Brain microvascular endothelial cell (primary cell): Measurements from ENCODE around the gene CNKSR3.

Experiments used
- DNase-seq: peaks from one replicate; pipeline ENCODE4 v3.0.0-alpha.2; 2020
- H3K27ac ChIP-seq: fragments of 250-450 bp; sonication (Bioruptor Pico); 2 replicates; pipeline ENCODE4 v1.5.1; 2020; ENCODE audit warnings: mild to moderate bottlenecking, moderate library complexity
- H3K27me3 ChIP-seq: fragments of 250-450 bp; sonication (Bioruptor Pico); replicated peaks from 2 replicates; pipeline ENCODE4 v1.5.1; 2020; ENCODE audit warnings: mild to moderate bottlenecking
- H3K36me3 ChIP-seq: fragments of 250-450 bp; sonication (Bioruptor Pico); replicated peaks from 2 replicates; pipeline ENCODE4 v1.5.1; 2020; ENCODE audit warnings: mild to moderate bottlenecking
- H3K4me3 ChIP-seq: 2 replicates; pipeline ENCODE4 v1.5.1; 2011; ENCODE audit warnings: low read depth, mild to moderate bottlenecking, control low read depth, low read length, moderate library complexity
- CTCF ChIP-seq: IDR thresholded peaks from 2 replicates; pipeline ENCODE4 v1.5.1; 2011; ENCODE audit warnings: low read depth, mild to moderate bottlenecking, moderate library complexity, low read length, control low read depth, inconsistent platforms; ENCODE audit errors: missing control alignments
- in situ Hi-C: cut with HindIII; loops from 2 replicates; pipeline ENCODE4 v1.10.0; 2017; ENCODE audit warnings: low sequenced_read_pairs, low pct_ligation_motif_present

The CNKSR3 gene

DNA sequence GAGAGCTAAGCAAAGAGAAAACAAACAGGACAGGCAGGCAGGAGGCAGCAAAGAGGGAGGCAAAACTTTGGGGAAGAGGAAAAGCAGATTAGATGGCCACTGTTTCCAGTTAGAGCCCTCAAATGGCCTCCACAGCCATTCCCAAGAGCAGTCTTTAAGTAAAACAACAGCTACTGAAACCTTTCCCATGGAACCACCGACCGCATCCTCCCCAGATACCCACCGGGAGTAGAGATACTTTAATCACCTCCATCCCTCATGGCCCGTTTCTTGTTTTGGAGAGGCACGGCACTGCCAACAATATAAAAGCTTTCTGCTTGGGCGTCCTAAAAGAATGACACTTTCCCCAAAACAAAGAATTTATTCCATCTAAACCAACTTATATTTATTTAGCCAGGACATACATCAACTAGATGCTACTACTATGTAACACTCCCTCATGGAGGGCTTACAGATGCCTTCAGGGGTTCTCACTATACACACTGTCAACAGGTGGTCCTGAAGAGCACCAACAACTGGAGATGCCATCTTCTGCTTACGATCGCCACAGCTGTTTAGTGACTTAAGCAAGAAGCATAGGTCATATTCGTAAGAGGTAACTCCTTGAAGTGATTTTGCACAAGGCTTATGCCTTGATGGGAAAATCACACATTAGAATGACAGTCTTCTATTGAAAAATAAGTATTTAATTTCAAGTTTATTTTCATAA lies 43.4 kb downstream of the CNKSR3 start:
- in situ Hi-C loops = no loop called here
- no peak for TF ChIP-seq CTCF
- H3K36me3 ChIP-seq = no peaks in the 10 kb centered on the region

GRCh38 chr6:154466139-154466538 lies 44.3 kb downstream of the CNKSR3 start:
- no peak for DNase-seq
- H3K27ac ChIP-seq = no peak overlapping the region
- no peaks in the 10 kb centered on the region for H3K36me3 ChIP-seq
- no peaks in the 10 kb centered on the region for H3K27me3 ChIP-seq
- in situ Hi-C loops = no loop called here
- no peak overlapping the region for H3K4me3 ChIP-seq
- TF ChIP-seq CTCF = no peak

More for the DNA sequence above, 43.4 kb downstream of the CNKSR3 start:
- Histone ChIP-seq H3K27ac (no peak overlapping the region), H3K27me3 (no peaks in the 10 kb centered on the region), H3K4me3 (no peak overlapping the region)
- DNase-seq = no peak

DNA sequence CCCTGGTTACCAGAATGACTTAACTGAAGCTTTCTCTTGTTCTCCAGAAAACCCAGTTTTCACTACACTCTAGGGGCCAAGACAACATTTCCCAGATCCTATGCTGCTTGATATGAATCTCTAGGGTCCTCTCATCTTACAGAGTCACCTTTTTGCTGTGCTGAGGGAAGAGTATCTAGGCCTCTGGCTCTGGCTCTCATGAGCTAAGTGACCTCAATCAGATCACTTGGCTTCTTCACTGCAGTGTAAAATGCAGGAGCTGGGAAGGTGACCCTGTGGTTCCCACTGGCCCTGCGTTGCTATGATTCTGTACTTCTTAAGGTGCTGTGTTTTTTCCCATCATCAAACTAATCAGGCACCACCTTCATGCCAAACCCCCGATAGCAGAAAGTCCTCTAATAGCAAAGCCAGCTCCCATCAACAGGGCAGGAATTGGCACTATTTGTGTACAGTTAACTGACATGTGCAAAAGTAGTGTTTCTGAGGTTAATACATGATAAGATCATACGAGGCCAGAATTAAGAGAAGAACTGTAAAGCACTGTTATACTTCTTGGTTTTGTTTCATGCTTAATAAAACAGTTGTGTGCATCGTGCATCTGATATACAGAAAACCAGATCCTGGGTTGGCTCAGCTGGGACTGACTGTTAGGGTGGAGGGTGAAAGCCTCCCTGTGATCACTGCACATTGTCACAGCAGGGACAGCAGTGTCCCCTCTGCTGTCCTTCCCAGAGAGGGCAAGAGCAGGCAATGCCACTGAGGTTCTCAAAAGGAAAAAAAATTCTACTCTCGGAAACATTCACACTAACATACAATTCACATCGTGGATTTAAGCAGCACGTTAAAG lies 46.7 kb downstream of the CNKSR3 start:
- no peaks in the 10 kb centered on the region for H3K36me3 ChIP-seq
- TF ChIP-seq CTCF = no peak
- no peaks in the 10 kb centered on the region for H3K27me3 ChIP-seq
- no peak overlapping the region for H3K27ac ChIP-seq
- in situ Hi-C loops = no loop called here
- DNase-seq = no peak
- H3K4me3 ChIP-seq = no peak overlapping the region

DNA sequence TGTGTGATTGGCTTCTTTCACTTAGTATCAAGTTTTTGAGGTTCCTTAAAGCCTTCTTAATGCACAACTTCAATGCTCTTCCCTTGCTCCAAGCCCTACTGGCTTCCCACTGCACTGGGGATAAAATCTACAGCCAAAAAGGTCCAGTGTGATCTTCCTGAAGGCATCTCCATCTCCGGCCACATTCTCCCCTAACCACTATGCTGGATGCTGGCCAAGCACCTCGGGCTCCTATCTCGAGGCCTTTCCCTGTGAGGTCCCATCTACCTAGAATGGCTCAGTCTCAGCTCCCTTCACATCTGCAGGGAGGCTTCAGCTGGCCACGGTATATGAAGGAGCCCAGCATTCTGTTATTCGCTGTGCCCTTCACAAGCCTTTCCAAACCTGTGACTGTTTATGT lies 48.1 kb downstream of the CNKSR3 start:
- Histone ChIP-seq H3K4me3 (no peak overlapping the region), H3K27ac (no peak overlapping the region), H3K36me3 (no peaks in the 10 kb centered on the region), H3K27me3 (no peaks in the 10 kb centered on the region)
- DNase-seq = no peak
- in situ Hi-C loops = no loop called here
- TF ChIP-seq CTCF = no peak

DNA sequence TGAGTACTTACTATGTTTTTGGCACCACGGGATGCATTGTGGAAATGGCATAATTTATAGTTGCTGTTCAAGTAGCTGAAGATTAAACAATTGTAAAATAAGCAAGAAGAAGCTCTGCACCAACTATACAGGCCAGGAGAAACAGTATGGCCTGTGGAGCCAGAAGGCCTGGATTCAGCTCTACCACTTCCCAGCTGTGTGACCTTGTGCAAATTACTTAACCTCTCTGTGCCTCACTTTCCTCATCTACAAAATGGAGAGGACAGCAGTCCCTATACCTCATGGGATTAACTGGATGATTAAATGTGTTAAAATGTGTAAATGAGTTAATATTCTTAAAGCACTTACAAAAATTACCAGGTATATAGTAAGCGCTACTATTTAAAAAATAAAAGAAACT lies 49.1 kb downstream of the CNKSR3 start:
- H3K36me3 ChIP-seq = no peaks in the 10 kb centered on the region
- H3K4me3 ChIP-seq = no peak overlapping the region
- no peak for DNase-seq
- no peak for TF ChIP-seq CTCF
- H3K27me3 ChIP-seq = no peaks in the 10 kb centered on the region
- no peak overlapping the region for H3K27ac ChIP-seq
- in situ Hi-C loops = no loop called here
